ENCODE data around the gene CST9.
"Not testable (repeated sequence)": the region's sequence is repeated elsewhere in the genome, so short reads cannot be mapped to it uniquely, and the experiment has no call there.

CST9 gene

DNA sequence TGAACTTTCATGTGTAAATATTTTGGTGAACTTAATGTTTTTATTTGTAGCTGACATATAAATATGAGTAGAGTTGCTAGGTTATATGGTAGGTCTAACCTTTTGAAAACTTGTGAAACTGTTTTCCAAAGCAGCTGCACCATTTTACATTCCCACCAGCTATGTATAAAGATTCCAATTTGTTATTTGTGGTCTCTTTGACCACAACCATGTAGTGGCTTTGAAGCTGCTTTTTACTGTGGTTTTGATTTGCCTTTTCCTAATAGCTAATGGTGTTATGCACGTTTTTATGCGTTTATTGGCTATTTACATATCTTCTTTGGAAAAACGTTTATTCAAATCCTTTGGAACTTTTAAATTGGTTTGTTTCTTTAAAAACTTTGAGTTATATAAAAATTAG is 21.8 kb upstream of the CST9 start:
- no peak overlapping the region for H3K4me3 ChIP-seq (ENCODE audit: low read length)
- TF ChIP-seq, protein P1, sequence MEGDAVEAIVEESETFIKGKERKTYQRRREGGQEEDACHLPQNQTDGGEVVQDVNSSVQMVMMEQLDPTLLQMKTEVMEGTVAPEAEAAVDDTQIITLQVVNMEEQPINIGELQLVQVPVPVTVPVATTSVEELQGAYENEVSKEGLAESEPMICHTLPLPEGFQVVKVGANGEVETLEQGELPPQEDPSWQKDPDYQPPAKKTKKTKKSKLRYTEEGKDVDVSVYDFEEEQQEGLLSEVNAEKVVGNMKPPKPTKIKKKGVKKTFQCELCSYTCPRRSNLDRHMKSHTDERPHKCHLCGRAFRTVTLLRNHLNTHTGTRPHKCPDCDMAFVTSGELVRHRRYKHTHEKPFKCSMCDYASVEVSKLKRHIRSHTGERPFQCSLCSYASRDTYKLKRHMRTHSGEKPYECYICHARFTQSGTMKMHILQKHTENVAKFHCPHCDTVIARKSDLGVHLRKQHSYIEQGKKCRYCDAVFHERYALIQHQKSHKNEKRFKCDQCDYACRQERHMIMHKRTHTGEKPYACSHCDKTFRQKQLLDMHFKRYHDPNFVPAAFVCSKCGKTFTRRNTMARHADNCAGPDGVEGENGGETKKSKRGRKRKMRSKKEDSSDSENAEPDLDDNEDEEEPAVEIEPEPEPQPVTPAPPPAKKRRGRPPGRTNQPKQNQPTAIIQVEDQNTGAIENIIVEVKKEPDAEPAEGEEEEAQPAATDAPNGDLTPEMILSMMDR (conservative IDR thresholded peaks at IDR 0.05; ENCODE audit: low read length), result no peak
- DNase-seq (ENCODE audit: low read depth), result no peak

DNA sequence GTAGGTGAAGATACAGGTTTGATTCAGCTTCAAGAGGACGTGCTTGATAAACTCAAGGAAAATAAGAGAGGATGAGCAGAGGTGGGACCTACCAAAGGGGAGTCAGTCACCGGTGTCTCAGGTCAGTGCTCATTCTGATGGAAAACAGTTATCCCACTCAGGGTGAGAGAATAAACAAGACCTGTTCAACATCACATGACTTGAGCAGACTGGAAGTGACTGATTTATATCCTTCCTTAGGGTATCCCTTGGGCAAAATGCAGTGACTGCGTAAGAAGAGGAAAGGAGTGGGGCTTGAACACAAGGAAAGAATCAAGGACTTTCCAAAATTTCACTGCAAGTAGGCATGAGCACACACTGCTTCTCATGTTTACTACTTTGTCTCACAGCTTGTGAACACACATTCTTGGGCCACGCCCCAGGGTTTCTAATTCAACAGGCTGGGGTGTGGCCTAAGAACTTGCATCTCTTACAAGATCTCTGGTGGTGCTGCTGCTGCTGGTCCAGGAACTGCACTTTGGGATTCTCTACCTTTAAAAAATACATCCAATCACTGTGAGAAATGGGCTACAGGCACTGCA is 20.4 kb upstream of the CST9 start:
- H3K4me3 ChIP-seq (ENCODE audit: low read length), result no peak overlapping the region
- TF ChIP-seq, protein P1 (conservative IDR thresholded peaks at IDR 0.05; ENCODE audit: low read length), result no peak
- DNase-seq (ENCODE audit: low read depth), result peak; percentile 34

DNA sequence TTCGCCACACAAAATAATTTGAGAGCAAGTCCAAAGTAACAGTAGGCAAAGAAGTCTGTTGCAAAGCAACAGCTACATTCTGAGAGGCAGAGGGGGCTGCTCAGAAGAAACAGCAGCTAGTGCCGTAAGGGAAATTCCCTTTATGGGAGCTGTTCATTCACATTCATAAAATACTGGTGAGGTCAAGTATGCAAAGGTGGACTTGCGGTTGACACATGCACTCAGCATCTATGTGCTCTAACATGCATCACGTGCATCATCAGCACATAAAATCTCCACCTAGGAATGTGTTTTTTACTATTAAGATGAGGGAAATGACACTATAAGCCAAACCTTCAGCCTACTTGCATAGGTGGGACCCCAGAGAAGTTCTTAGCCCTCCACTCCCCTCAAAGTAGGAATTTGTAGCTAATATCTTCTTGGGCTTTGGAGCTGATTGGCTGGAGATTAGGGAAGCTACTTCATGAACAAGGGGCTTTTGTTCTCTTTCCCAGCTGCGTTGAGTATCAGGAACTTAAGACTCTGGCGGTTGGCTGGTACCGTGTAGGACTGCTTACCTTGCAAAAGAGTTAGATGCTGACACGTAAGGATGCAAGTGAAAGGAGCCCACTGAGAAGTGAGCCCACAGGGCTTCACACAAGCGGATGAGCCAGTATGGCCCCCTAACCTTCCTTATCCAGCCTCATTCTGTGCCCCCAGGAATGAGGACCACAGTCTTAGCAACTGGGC is 19.7 kb upstream of the CST9 start:
- DNase-seq (ENCODE audit: low read depth), result no peak
- H3K4me3 ChIP-seq (ENCODE audit: low read length), result no peak overlapping the region
- TF ChIP-seq, protein P1 (conservative IDR thresholded peaks at IDR 0.05; ENCODE audit: low read length), result no peak

DNA sequence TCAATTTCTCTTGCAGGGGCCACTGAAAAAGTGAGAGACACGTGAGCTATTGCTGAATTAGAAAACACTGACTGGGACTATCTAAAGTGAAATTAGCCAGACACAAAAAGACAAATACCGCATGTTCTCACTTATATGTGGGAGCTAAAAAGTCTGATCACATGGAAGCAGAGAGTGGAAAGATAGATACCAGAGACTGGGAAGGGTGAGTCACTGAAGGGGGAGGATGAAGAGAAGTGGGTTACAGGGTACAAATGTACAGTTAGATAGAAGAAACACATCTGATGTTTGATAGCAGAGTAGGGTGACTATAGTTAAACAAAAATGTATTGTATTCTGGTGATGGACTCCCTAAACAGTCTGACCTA is 18.6 kb upstream of the CST9 start:
- TF ChIP-seq, protein P1 (conservative IDR thresholded peaks at IDR 0.05; ENCODE audit: low read length), result no peak
- no peak overlapping the region for H3K4me3 ChIP-seq (ENCODE audit: low read length)
- no peak for DNase-seq (ENCODE audit: low read depth)

DNA sequence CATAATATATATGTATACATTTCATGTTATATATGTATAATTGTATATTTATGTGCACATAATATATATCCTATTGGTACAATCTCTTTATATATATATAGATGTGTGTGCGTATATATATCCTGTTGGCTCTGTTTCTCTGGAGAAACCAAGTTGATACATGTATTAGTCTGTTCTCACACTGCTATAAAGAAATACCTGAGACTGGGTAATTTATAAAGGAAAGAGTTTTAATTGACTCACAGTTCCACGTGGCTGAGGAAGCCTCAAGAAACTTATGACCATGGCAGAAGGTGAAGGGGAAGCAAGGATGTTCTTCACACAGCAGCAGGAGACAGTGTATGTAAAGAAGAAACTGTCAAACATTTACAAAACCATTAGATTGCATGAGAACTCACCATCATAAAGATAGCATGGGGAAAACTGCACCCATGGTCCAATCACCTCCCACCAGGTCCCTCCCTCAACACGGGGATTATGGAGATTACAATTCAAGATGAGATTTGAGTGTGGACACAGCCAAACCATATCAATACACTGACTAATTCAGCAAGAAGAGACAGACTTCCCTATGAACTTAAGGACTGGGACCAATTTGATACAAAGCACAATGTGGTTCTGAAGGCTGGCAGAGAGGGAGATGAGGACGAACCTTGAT is 18.1 kb upstream of the CST9 start:
- TF ChIP-seq, protein P1 (conservative IDR thresholded peaks at IDR 0.05; ENCODE audit: low read length), result no peak
- DNase-seq (ENCODE audit: low read depth), result no peak
- H3K4me3 ChIP-seq (ENCODE audit: low read length), result no peak overlapping the region

DNA sequence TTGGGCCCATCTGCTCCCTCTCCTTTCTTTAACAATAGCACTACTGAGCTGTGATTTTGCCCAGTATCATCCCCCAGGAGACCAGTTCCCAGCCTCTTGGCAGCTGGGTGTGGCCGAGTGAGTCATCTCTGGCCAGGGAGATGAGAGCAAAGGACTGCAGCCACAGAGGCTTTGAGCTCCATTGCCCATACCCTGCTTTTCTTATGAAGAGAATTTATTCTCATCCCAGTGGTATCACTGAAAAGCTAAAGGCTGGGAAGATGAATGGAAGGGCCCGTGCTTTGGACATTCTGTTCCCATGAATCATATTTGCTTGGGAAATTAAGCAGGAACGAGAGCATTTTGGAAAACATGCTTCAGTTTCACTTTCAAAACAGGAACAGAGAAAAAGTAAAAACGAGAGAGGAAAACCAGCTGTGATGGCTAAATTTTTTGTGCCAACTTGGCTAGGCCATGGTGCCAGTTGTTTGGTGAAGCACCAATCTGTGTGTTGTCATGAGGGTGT is 17.2 kb upstream of the CST9 start:
- DNase-seq (ENCODE audit: low read depth), result peak; percentile 91
- TF ChIP-seq, protein P1 (conservative IDR thresholded peaks at IDR 0.05; ENCODE audit: low read length), result no peak
- H3K4me3 ChIP-seq (ENCODE audit: low read length), result peak overlapping the region; percentile 55

DNA sequence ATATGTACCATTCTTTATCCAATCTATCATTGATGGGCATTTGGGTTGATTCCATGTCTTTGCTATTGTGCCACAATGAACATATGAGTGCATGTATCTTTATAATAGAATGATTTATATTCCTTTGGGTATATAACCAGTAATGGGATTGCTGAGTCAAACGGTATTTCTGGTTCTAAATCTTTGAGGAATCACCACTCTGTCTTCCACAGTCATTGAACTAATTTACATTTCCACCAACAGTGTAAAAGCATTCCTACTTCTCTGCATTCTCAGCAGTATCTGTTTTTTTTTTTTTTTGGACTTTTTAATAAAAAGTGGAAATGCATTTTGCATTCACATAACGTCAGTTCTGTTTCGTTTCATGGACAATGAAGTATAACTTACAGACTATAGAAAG is 16.7 kb upstream of the CST9 start:
- H3K4me3 ChIP-seq (ENCODE audit: low read length), result peak overlapping the region; percentile 55; the same call in 1 of the 2 replicates
- not testable (repeated sequence) for DNase-seq (ENCODE audit: low read depth)

DNA sequence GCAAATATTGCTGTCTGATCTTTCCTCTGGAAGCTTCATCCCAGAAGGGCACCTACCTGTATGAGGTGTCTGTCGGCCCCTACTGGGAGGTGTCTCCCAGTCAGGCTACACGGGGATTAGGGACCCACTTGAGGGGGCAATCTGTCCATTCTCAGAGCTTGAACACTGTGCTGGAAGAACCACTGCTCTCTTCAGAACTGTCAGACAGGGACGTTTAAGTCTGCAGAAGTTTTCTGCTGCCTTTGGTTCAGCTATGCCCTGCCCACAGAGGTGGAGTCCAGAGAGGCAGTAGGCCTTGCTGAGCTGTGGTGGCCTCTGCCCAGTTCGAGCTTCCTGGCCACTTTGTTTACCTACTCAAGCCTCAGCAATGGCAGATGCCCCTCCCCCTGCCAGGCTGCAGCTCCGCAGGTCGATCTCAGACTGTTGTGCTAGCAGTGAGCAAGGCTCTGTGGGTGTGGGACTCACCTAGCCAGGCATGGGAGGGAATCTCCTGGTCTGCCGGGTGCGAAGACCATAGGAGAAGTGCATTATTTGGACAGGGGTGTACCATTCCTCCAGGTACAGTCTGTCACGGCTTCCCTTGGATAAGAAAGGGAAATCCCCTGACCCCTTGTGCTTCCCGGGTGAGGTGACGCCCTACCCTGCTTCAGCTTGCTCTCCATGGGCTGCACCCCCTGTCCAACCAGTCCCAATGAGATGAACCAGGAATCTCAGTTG is 15.1 kb upstream of the CST9 start:
- not testable (repeated sequence) for DNase-seq (ENCODE audit: low read depth); H3K4me3 ChIP-seq (ENCODE audit: low read length)
